HEK293T (cell line): Measurements from ENCODE around the gene KRTAP10-3.

Source experiments
- BHLHE40 ChIP-seq: fragments of 450-650 bp; IDR thresholded peaks from 2 replicates; pipeline ENCODE4 v1.6.1; 2016; ENCODE audit warnings: mild to moderate bottlenecking, moderate library complexity, borderline replicate concordance
- ELF4 ChIP-seq: fragments of 450-650 bp; IDR thresholded peaks from 2 replicates; pipeline ENCODE4 v1.6.1; 2017; ENCODE audit warnings: antibody characterized with exemption
- FOXK2 ChIP-seq: fragments of 450-650 bp; IDR thresholded peaks from 2 replicates; pipeline ENCODE4 v1.6.1; 2016; ENCODE audit warnings: mild to moderate bottlenecking
- FOXM1 ChIP-seq: fragments of 450-650 bp; IDR thresholded peaks from 2 replicates; pipeline ENCODE4 v1.6.1; 2017; ENCODE audit warnings: mild to moderate bottlenecking, borderline replicate concordance
- HDGF ChIP-seq: fragments of 450-650 bp; IDR thresholded peaks from 2 replicates; pipeline ENCODE4 v1.6.1; 2017; ENCODE audit warnings: antibody characterized with exemption, borderline replicate concordance
- SP1 ChIP-seq: fragments of 450-650 bp; IDR thresholded peaks from 2 replicates; pipeline ENCODE4 v1.6.1; 2017
- SUZ12 ChIP-seq: fragments of 450-650 bp; IDR thresholded peaks from 2 replicates; pipeline ENCODE4 v1.6.1; 2016; ENCODE audit warnings: mild to moderate bottlenecking
- TF ChIP-seq, protein P1 (sequence below): fragments of 450-650 bp; IDR thresholded peaks from 2 replicates; pipeline ENCODE4 v1.6.1; 2016

DNA sequence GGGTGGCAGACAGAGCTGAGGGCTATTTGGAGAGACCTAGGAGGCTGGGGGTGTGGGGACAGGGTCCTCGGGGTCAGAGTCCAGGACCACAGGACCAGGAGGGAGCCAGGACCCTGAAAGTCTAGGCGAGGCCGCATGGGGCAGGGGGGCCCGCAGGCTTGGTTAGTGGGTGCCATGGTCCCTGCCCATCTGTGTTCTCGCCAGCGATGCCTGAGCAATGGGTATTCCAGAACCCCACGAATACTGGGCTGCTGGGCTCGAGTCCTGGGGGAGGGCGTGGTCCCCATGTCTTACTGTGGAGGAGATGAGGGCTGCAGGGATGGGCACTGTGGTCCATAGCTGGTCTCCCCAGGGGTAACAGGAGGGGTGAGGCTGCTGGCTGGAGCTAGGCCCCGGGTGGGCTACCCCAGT lies 31.7 kb upstream of the KRTAP10-3 start:
- no peak for TF ChIP-seq SP1
- no peak for TF ChIP-seq FOXM1
- no peak for TF ChIP-seq ELF4
- no peak for TF ChIP-seq BHLHE40
- TF ChIP-seq, protein P1, sequence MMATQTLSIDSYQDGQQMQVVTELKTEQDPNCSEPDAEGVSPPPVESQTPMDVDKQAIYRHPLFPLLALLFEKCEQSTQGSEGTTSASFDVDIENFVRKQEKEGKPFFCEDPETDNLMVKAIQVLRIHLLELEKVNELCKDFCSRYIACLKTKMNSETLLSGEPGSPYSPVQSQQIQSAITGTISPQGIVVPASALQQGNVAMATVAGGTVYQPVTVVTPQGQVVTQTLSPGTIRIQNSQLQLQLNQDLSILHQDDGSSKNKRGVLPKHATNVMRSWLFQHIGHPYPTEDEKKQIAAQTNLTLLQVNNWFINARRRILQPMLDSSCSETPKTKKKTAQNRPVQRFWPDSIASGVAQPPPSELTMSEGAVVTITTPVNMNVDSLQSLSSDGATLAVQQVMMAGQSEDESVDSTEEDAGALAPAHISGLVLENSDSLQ, result no peak
- no peak for TF ChIP-seq HDGF
- TF ChIP-seq SUZ12, result no peak
- TF ChIP-seq FOXK2, result no peak
